ENCODE results near the gene IPO13.

The IPO13 gene

DNA sequence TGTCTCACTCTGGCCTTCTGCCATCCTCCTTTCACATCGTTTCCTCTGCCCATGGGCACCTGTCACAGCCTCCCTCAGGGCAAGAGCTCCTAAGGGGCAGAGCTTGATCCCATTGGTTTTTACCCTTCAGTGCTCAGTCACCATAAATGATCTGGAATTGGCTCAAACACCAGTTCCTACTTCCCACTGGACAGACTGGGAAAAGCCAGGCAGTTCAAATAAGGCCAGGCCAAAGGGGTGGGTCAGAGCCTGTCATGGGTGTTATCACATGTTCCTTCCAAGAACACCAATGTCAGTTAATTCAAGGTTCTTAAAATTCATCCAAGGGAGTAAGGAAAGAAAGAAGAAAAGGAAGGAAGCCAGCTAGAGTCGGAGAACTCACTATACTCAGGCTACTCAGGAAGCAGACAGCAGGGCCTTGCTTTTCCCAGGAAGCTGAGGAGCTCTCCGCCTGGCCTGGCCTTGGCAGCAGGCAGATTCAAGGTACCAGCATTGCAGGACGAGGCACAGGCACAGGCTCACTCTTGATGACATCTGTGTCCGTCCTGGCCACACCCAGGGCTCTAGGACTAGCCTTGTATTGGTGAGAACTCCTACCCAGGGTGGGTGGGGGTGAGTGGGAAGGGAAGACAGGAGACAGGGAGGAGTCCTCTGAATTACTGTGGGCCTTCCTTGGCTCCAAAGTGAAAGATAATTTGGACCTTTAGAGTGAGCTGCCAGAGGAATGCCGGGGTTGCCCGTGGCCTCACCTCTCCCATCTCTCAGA lies 45.4 kb upstream of the IPO13 start:
- H3K36me3 ChIP-seq (ENCODE audit: insufficient read depth, low read length), result peaks cover 25% of the 10 kb centered on the region
- 0 out of 2 replicates have a peak, but pooled peaks cover 3% of the 10 kb centered on the region for H4K20me1 ChIP-seq (ENCODE audit: insufficient read depth, low read length)
- no peaks in the 10 kb centered on the region for H3K27me3 ChIP-seq (ENCODE audit: insufficient read depth, low read length, poor library complexity)
- no peak for DNase-seq
- no peak overlapping the region for H3K4me3 ChIP-seq (ENCODE audit: low read depth in 1 of 2, low read length in 2 of 2)
- H3K9ac ChIP-seq (ENCODE audit: low read depth, low read length), result no peak overlapping the region
- TF ChIP-seq, protein P1, sequence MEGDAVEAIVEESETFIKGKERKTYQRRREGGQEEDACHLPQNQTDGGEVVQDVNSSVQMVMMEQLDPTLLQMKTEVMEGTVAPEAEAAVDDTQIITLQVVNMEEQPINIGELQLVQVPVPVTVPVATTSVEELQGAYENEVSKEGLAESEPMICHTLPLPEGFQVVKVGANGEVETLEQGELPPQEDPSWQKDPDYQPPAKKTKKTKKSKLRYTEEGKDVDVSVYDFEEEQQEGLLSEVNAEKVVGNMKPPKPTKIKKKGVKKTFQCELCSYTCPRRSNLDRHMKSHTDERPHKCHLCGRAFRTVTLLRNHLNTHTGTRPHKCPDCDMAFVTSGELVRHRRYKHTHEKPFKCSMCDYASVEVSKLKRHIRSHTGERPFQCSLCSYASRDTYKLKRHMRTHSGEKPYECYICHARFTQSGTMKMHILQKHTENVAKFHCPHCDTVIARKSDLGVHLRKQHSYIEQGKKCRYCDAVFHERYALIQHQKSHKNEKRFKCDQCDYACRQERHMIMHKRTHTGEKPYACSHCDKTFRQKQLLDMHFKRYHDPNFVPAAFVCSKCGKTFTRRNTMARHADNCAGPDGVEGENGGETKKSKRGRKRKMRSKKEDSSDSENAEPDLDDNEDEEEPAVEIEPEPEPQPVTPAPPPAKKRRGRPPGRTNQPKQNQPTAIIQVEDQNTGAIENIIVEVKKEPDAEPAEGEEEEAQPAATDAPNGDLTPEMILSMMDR (IDR thresholded peaks at IDR 0.05; ENCODE audit: borderline replicate concordance, extremely low read depth, low read length, poor library complexity, severe bottlenecking), result no peak
- no peak for TF ChIP-seq EZH2 (IDR thresholded peaks at IDR 0.05; ENCODE audit: borderline replicate concordance, low read depth, low read length, severe bottlenecking)
- no peak overlapping the region for H3K4me2 ChIP-seq (ENCODE audit: insufficient read depth, low read length)
- H3K9me3 ChIP-seq (ENCODE audit: insufficient read depth, low read length, severe bottlenecking), result no peaks in the 10 kb centered on the region
- ATAC-seq (ENCODE audit: insufficient read depth, low read depth), result no peak
- H3K27ac ChIP-seq (ENCODE audit: low read length), result no peak overlapping the region
- H3K4me1 ChIP-seq (ENCODE audit: insufficient read depth, low read length), result no peaks in the 10 kb centered on the region
- H3K79me2 ChIP-seq (ENCODE audit: insufficient read depth, low read length), result no peaks in the 10 kb centered on the region
- H2AFZ ChIP-seq (ENCODE audit: low read depth, low read length), result no peak overlapping the region

DNA sequence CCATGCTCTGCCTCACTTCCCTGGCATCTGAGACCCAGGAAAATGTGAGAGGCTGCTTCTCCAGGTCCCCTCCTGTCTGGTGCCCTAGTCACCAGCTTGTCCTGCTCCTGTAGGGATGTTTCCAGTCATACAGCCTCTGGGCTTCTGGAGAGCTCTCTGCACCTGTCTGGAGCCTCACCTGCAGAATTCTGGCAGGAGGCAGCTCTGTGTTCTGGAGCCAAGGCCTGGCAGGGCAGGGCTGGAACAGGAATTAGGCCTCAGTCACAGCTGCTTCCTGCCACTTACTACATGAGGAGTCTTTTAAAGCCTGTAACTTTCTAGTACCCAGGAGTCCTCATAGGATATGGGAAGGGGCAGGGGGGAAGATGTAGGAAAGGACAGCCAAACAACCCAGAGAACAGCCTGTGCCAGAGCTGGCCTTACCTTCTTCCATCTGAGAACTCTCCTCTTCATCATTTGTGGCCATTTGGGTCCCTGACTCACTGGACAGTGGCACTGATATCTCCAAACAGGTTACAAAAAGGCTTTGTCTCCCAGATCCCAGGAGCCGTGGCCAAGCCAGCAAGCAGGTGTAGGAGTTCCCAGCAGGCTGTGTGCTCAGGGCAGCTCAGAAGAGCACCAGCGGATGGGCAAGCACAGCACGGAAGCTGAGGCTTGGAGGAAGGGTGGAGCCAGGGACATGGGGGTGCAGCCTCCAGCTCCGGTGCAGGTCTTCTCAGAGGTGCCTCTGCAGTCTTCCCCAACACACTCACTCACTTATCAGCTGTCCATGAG lies 44.5 kb upstream of the IPO13 start:
- no peak overlapping the region for H3K9ac ChIP-seq (ENCODE audit: low read depth, low read length)
- DNase-seq (no peak), ATAC-seq (ENCODE audit: insufficient read depth, low read depth) (no peak)
- H3K79me2 ChIP-seq (ENCODE audit: insufficient read depth, low read length), result no peaks in the 10 kb centered on the region
- no peak overlapping the region for H3K4me3 ChIP-seq (ENCODE audit: low read depth in 1 of 2, low read length in 2 of 2)
- H3K4me1 ChIP-seq (ENCODE audit: insufficient read depth, low read length), result no peaks in the 10 kb centered on the region
- no peaks in the 10 kb centered on the region for H3K9me3 ChIP-seq (ENCODE audit: insufficient read depth, low read length, severe bottlenecking)
- 0 out of 2 replicates have a peak, but pooled peaks cover 3% of the 10 kb centered on the region for H4K20me1 ChIP-seq (ENCODE audit: insufficient read depth, low read length)
- TF ChIP-seq, protein P1 (IDR thresholded peaks at IDR 0.05; ENCODE audit: borderline replicate concordance, extremely low read depth, low read length, poor library complexity, severe bottlenecking), result no peak
- no peak for TF ChIP-seq EZH2 (IDR thresholded peaks at IDR 0.05; ENCODE audit: borderline replicate concordance, low read depth, low read length, severe bottlenecking)
- H3K27ac ChIP-seq (ENCODE audit: low read length), result no peak overlapping the region
- peaks cover 25% of the 10 kb centered on the region for H3K36me3 ChIP-seq (ENCODE audit: insufficient read depth, low read length)
- H3K27me3 ChIP-seq (ENCODE audit: insufficient read depth, low read length, poor library complexity), result no peaks in the 10 kb centered on the region
- no peak overlapping the region for H3K4me2 ChIP-seq (ENCODE audit: insufficient read depth, low read length)
- H2AFZ ChIP-seq (ENCODE audit: low read depth, low read length), result no peak overlapping the region

- ATAC-seq (ENCODE audit: insufficient read depth, low read depth), result no peak
- Histone ChIP-seq H3K36me3 (ENCODE audit: insufficient read depth, low read length) (peaks cover 1% of the 10 kb centered on the region; the same call in 1 of the 2 replicates), H3K9me3 (ENCODE audit: insufficient read depth, low read length, severe bottlenecking) (no peaks in the 10 kb centered on the region), H3K4me1 (ENCODE audit: insufficient read depth, low read length) (no peaks in the 10 kb centered on the region), H4K20me1 (ENCODE audit: insufficient read depth, low read length) (0 out of 2 replicates have a peak, but pooled peaks cover 3% of the 10 kb centered on the region), H3K27me3 (ENCODE audit: insufficient read depth, low read length, poor library complexity) (no peaks in the 10 kb centered on the region), H3K27ac (ENCODE audit: low read length) (no peak overlapping the region), H3K9ac (ENCODE audit: low read depth, low read length) (no peak overlapping the region), H3K79me2 (ENCODE audit: insufficient read depth, low read length) (no peaks in the 10 kb centered on the region), H3K4me2 (ENCODE audit: insufficient read depth, low read length) (no peak overlapping the region), H2AFZ (ENCODE audit: low read depth, low read length) (no peak overlapping the region), H3K4me3 (ENCODE audit: low read depth in 1 of 2, low read length in 2 of 2) (no peak overlapping the region)
- DNase-seq, result no peak
- TF ChIP-seq EZH2 (IDR thresholded peaks at IDR 0.05; ENCODE audit: borderline replicate concordance, low read depth, low read length, severe bottlenecking), result no peak
- TF ChIP-seq, protein P1 (IDR thresholded peaks at IDR 0.05; ENCODE audit: borderline replicate concordance, extremely low read depth, low read length, poor library complexity, severe bottlenecking), result no peak
Measured at GRCh38 chr1:43904660-43905551, 41.8 kb upstream of the IPO13 start.
